Measurements from ENCODE around the gene TM4SF20. TPM values are rescaled to one million over a fixed set of nuclear protein-coding genes. Genes with fewer than 3 reads are reported as not detected.
A peak's percentile ranks its signal among the peaks of the same experiment; 100 is the strongest.

Gene TM4SF20
- total RNA-seq, 2 donors from 2014 or later = not detected

GRCh38 chr2:227377467-227378351 lies 1.4 kb downstream of the TM4SF20 start:
- H3K27ac ChIP-seq (ENCODE audit: low read depth, low read length) = no peak overlapping the region
- no peaks in the 10 kb centered on the region for H3K9me3 Mint-ChIP-seq
- no peak overlapping the region for H3K4me3 ChIP-seq (ENCODE audit: low read length)
- H3K27me3 ChIP-seq (ENCODE audit: control insufficient read depth, insufficient read depth, low read length, poor library complexity, severe bottlenecking) = no peaks in the 10 kb centered on the region
- H3K4me3 Mint-ChIP-seq = no peak overlapping the region
- H3K27me3 Mint-ChIP-seq (ENCODE audit: insufficient read depth) = no peaks in the 10 kb centered on the region
- no peaks in the 10 kb centered on the region for H3K4me1 ChIP-seq (ENCODE audit: control insufficient read depth, insufficient read depth, low read length)
- peaks cover 8% of the 10 kb centered on the region for H3K4me1 Mint-ChIP-seq
- H3K36me3 ChIP-seq (ENCODE audit: control insufficient read depth, insufficient read depth, low read length) = no peaks in the 10 kb centered on the region
- H3K36me3 Mint-ChIP-seq (ENCODE audit: low read depth) = no peaks in the 10 kb centered on the region
- peak; percentile 33 for TF ChIP-seq CTCF (conservative IDR thresholded peaks at IDR 0.05)
- WGBS, 2 experiments (ENCODE audit: insufficient coverage in 1 of 2, insufficient read length in 1 of 2) = 85 to 95% methylated on average over 6 to 8 of the region's 8 CpGs
- no peak overlapping the region for H3K9ac ChIP-seq (ENCODE audit: extremely low read depth, low read length, poor library complexity, severe bottlenecking)
- no peaks in the 10 kb centered on the region for H3K9me3 ChIP-seq (ENCODE audit: control insufficient read depth, low read length)
- H3K27ac Mint-ChIP-seq = no peak overlapping the region
- no peak for DNase-seq

- WGBS, 2 experiments (ENCODE audit: insufficient coverage in 1 of 2, insufficient read length in 1 of 2) = 75 to 89% methylated on average over 4 to 9 of the region's 9 CpGs
- Histone ChIP-seq H3K4me1 (ENCODE audit: control insufficient read depth, insufficient read depth, low read length) (no peaks in the 10 kb centered on the region), H3K9ac (ENCODE audit: extremely low read depth, low read length, poor library complexity, severe bottlenecking) (no peak overlapping the region), H3K4me3 (ENCODE audit: low read length) (no peak overlapping the region), H3K27ac (ENCODE audit: low read depth, low read length) (no peak overlapping the region), H3K36me3 (ENCODE audit: control insufficient read depth, insufficient read depth, low read length) (no peaks in the 10 kb centered on the region), H3K9me3 (ENCODE audit: control insufficient read depth, low read length) (no peaks in the 10 kb centered on the region), H3K27me3 (ENCODE audit: control insufficient read depth, insufficient read depth, low read length, poor library complexity, severe bottlenecking) (no peaks in the 10 kb centered on the region)
- H3K27me3 Mint-ChIP-seq (ENCODE audit: insufficient read depth) = no peaks in the 10 kb centered on the region
- H3K27ac Mint-ChIP-seq = no peak overlapping the region
- no peaks in the 10 kb centered on the region for H3K36me3 Mint-ChIP-seq (ENCODE audit: low read depth)
- no peaks in the 10 kb centered on the region for H3K9me3 Mint-ChIP-seq
- DNase-seq = no peak
- TF ChIP-seq CTCF (conservative IDR thresholded peaks at IDR 0.05) = no peak
- no peak overlapping the region for H3K4me3 Mint-ChIP-seq
- peaks cover 8% of the 10 kb centered on the region for H3K4me1 Mint-ChIP-seq
Observed at GRCh38 chr2:227376656-227377396, 2.3 kb downstream of the TM4SF20 start.

- Mint-ChIP-seq H3K36me3 (ENCODE audit: low read depth) (no peaks in the 10 kb centered on the region), H3K9me3 (no peaks in the 10 kb centered on the region), H3K27ac (no peak overlapping the region), H3K4me1 (peaks cover 8% of the 10 kb centered on the region), H3K4me3 (no peak overlapping the region), H3K27me3 (ENCODE audit: insufficient read depth) (no peaks in the 10 kb centered on the region)
- Histone ChIP-seq H3K36me3 (ENCODE audit: control insufficient read depth, insufficient read depth, low read length) (no peaks in the 10 kb centered on the region), H3K9ac (ENCODE audit: extremely low read depth, low read length, poor library complexity, severe bottlenecking) (no peak overlapping the region), H3K27me3 (ENCODE audit: control insufficient read depth, insufficient read depth, low read length, poor library complexity, severe bottlenecking) (no peaks in the 10 kb centered on the region), H3K27ac (ENCODE audit: low read depth, low read length) (no peak overlapping the region), H3K4me1 (ENCODE audit: control insufficient read depth, insufficient read depth, low read length) (no peaks in the 10 kb centered on the region), H3K4me3 (ENCODE audit: low read length) (no peak overlapping the region), H3K9me3 (ENCODE audit: control insufficient read depth, low read length) (no peaks in the 10 kb centered on the region)
- TF ChIP-seq CTCF (conservative IDR thresholded peaks at IDR 0.05) = no peak
- no peak for DNase-seq
- WGBS, 2 experiments (ENCODE audit: insufficient coverage in 1 of 2, insufficient read length in 1 of 2) = 84% methylated on average over 6 of the region's 6 CpGs; no CpG with 5 or more reads in 1 of the 2 experiments
Observed at GRCh38 chr2:227374158-227374557, 4.9 kb downstream of the TM4SF20 start.

Measured in endodermal cell (in vitro differentiated cells).